Bronchial smooth muscle cell (primary cell): Measurements from ENCODE around the gene CMTM6. TPM values are rescaled to one million over a fixed set of nuclear protein-coding genes. Genes with fewer than 3 reads are reported as not detected.

Experiments
- total RNA-seq: library from RNA; depleted of rRNA; stranded (reverse); fragments of >200 nt; gene quantifications from 2 replicates; pipeline ENCODE4 v1.2.1, GENCODE V29; 2014

CMTM6 gene
- 43.4 and 66.0 TPM in 2 replicates for total RNA-seq

DNA sequence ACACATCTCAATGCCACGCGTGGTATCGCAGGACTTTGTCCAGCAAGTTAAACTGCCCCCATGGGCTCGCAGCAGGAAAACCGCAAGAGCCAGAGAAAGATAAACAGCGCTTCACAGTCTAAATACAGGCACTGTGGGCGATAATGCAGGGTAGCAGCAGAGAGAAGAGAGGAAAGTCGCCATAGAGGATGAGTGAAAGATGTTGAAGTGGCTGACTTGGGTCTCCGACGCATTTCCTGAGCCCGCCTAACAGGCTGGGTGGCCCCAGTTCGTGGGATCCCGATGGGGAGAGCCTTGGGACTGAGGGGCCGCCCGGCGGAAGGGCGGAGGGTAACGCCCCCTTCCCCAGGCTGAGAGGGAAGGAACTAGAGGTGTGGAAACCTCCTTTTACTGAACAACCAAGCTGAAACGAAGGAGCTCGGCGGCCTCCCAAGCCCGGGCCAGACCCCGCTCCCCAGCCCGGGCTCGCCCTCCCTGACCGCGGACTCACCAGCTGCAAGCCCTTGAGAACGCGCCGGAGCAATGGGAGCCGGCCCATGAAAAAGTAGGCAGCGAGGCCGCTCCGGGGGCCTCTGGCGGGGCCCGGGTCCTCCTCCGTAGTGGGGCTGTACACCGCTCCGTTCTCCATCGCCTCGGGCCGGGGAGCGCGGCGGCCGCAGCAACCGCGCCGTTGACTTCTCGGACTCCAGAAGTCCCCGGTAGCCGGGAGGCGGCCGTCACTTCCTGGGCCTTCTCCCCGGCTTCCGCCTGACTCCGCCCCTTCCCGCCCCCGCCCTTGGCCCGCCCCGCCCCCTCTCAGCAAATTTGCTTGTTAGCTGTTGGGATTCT is at the start of gene CMTM6:
Gene CMTM6 (minus strand): TSS at position 735 of the 828 bp plus-strand sequence. CDS start 107 bp downstream, at position 628.

Other genes with a start within 250 kb of the CMTM6 start
- 2.1 and 3.8 TPM in 2 replicates for gene CMTM7, start 111.0 kb downstream of the CMTM6 start, total RNA-seq
- 30.4 and 32.2 TPM in 2 replicates for gene DYNC1LI1, start 68.0 kb upstream of the CMTM6 start, total RNA-seq
- gene CNOT10, start 182.3 kb upstream of the CMTM6 start, total RNA-seq = 20.6 and 21.5 TPM in 2 replicates